Measurements from ENCODE around the gene MEOX2.

MEOX2 gene

DNA sequence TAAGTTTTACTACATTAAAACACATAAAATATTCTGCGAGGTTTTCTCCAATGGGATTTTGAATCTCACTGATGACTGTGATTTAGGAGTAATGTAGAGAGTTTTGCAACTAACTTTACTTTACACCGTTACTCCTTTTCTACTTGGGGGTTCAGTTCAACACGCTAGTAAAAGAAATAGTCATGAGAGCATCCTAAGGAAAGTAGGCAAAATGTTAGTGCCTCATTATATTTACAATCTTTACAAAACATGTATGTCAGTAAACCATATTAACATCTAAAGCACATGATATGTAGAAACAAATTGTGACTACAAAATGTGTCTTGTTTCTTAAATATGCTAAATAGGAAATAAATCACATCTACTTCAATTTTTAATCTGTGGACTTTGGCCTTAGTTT is 6.0 kb downstream of the MEOX2 start:
- DNase-seq: no peak

GRCh38 chr7:15679306-15679705 is 7.2 kb downstream of the MEOX2 start:
- DNase-seq: no peak

DNA sequence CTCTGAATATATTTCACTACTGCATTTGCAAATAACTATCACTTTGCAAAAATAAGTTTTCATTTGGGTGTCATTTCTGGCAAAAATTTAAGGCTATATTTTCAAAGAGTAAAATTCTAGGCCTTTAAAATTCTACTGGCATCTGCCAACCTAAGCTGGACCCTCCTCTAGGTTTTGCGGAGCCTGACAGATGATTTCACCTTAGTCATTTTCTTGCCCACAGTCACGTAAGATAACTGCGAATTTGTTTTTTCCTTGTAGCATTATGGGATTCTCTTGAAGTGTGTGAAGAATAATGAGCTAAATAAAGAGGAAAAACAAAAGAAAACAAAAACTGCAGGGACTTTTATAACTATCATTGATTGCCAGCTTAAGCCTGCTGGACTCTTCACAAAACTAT is 7.8 kb downstream of the MEOX2 start:
- no peak for DNase-seq

- DNase-seq: no peak
Measured at GRCh38 chr7:15675379-15675778, 11.1 kb downstream of the MEOX2 start.

DNA sequence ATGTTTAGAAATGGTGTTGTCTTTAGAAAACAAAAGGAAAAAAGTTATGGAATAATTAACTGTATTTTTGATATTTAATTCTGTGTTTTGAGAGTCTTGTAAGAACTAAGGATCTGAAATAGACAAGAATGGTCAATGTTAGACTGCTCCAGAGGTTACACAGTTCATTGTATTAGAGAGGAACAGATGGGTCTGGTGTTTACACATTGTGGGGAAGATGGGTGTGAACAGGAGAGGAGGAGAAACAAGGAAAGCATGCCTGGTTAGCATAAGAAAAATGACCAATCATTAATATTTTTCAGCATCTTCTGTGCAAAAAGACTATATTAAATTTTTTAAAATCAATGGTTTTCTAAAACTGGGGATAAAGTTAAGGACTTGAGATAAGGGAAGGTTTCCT is 11.9 kb downstream of the MEOX2 start:
- no peak for DNase-seq

DNA sequence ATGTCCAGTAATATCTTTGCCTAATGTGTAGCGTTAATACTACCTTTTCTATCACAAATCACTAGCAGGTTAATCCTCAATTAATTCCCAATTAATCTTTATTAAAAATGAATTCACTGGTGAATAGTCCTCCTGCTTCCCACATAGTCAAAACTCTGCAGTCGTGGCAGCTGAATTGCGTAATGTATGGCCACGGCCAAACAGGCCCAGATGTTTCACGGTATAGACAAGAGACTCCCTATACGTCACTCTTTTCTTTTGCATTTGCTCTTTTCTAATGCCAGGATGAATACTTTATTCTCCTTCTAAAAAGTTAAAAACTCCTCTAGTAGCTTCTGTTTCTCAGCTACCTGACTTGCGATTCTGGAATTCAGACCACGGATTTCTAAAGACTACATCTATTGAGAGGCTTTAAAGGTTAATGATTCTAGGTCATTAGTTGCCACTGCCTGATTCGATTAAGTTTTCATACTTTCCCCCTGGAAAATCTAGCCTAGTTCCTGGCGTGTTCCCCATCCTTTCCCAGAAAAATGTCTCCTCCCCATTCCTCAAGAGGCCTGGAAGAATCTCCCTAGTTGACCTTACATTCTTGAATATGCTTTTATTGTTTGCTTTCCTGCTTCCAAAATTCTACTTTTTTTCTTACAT is 16.9 kb downstream of the MEOX2 start:
- DNase-seq: no peak

- DNase-seq: no peak
Measured at GRCh38 chr7:15667991-15668390, 18.5 kb downstream of the MEOX2 start.

- DNase-seq: no peak
Measured at GRCh38 chr7:15662451-15662850, 24.0 kb downstream of the MEOX2 start.

DNA sequence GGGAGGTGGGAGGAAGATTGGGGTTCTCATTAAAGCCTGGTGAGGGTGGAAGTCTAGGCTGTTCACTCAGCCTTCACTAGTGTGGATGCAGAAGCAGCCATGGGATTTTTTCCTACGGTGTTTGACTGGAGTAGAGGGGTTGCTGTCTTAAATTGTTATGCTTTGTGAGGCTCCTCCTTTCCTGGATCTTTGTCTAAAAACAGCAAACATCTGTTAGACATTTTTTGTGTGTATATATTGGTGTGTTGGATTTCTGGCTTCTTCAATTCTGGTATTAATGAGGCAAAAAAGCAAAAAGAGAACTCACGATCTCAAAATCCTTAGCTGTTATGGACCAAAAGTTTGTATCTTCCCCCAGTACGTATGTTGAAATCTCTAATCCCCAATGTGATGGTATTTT is 28.2 kb downstream of the MEOX2 start:
- DNase-seq: no peak

DNA sequence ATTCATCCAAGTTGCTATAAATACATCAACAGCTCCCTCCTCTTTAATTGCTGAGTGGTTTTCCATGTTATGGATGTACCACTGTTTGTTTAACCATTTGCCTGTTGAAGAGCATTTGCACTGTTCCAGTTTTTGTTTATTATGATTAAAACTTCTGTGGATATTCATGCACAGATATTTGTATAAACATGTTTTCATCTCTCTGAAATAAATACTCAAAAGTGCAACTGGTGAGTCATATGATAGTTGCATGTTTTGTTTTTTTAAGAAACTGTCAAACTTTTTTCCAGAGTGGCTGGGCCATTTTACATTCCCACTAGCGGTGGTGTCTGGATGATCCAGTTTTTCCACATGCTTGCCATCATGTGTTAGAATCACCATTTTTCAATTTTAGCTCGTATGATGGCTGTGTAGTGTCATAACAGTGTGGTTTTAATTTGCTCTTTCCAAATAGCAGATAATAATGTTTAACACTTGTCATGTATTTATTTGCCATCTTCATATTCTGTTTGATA is 33.6 kb downstream of the MEOX2 start:
- DNase-seq: no peak

DNA sequence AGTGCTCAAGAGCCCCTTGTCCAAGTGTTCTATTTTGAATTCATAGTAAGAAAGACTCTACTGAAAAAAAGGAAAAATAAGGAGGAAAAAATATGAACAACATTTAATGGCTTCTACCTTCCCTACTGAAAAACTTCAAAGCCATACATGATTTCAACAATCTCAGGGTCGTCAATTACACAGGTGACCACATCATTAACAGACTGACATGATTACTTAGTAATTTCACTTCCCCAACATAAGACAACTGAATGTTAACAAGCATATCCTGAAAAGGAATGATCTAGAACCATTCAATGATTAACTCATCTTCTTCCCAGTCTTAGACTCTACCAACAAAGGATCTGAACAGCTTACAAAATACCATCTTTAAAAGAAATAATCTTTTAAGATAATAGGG is 34.8 kb downstream of the MEOX2 start:
- no peak for DNase-seq

DNA sequence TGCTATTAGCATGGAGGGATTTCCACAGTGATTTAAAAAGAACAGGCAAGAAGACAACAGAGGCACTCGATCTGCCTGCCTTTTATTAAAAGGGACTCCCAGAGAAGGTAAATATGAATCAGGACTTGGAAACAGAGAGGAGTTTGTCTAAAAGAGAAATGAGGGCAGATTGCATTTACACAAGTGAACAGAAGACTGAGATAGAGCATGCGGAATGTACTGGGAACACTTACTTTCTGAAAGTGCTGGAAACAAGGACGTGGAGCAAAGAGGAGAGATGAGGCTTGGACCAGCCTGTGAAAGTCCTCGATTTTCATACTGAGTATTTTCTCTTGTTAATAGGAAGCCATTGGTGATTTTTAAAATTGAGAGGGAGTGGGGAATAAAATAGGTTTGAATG is 35.7 kb downstream of the MEOX2 start:
- no peak for DNase-seq

- DNase-seq: no peak
Measured at GRCh38 chr7:15648461-15648961, 38.0 kb downstream of the MEOX2 start.

DNA sequence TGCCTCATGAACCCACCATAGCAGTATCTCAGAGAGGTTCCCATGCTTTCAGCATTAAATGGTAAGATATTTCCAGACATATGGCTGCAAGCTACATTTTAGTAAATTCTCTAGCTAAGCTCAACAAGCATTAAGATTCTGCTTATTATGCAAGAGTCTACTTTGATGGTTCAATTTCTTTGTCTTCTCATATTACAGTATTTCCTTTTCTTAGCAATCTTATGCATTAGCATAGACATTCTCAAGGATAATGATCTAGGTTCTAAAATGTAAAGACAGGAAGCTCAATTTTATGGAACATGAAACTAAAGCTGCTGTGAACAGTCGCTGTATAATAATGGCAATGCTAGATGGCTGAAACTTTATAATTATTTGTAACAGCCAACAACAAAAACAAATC is 39.2 kb downstream of the MEOX2 start:
- DNase-seq: no peak

- DNase-seq: peak; percentile 10
Measured at GRCh38 chr7:15643000-15643705, 43.3 kb downstream of the MEOX2 start.

DNA sequence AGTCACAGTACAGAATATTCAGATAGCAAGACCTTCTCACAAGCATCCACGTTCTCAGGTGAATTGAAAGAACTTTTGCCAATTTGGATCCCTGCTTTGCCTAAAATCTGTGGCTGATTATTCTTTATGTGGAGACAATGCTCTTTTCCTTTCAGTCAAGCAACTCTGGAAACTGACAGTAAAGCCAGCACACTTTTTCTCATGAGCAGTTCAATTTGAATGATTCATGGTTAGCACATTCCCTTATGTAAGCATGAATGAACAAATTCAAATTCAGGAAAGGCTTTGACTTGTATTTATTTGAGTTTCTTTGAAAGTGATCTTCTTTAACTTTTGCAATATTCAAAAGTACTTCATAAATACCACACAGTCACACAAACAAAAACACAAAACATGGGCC is 57.6 kb downstream of the MEOX2 start:
- no peak for DNase-seq

DNA sequence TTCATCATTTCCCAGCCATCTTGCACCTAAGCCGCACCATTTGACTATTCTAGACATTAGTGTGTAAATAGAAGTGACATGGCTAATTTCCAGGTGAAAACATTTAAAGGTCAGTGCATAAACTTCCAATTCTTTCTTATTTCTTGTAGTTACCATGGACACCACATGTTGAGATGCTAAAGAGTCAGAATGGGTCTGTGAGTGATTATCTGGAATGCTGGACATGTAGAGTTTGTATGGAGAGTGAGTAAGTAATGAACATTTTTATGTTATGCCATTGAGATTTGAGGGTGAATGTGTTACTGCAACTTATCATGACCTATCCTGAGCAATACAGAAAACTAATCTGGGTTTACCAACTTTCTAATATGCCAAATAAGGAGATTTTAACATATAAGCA is 60.4 kb downstream of the MEOX2 start:
- no peak for DNase-seq

- DNase-seq: no peak
Measured at GRCh38 chr7:15625466-15625865, 61.0 kb downstream of the MEOX2 start.

GRCh38 chr7:15621468-15621867 is 65.0 kb downstream of the MEOX2 start:
- DNase-seq: no peak

GRCh38 chr7:15620491-15621185 is 65.8 kb downstream of the MEOX2 start:
- peak; percentile 9 for DNase-seq

GRCh38 chr7:15618275-15618674 is 68.2 kb downstream of the MEOX2 start:
- DNase-seq: no peak

- DNase-seq: no peak
Measured at GRCh38 chr7:15612205-15612604, 74.3 kb downstream of the MEOX2 start.

DNA sequence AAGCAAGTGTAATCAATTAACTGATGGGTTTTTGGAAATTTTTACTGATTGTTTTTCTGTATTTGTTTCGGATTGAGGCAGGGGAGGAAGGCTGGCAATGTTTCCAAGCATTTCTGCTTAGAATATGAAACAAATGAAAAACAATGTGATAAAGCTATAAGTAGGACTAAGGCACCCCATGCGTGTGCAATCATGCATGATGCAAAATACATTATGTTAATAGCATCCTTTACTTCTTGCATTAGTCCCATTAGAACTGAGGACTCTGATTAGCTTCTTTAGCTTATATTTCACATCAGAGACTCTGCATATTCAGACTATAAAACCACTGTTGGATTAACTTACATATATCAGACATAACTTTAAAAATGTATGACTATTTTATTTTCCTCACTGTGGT is 76.0 kb downstream of the MEOX2 start:
- DNase-seq: no peak

DNA sequence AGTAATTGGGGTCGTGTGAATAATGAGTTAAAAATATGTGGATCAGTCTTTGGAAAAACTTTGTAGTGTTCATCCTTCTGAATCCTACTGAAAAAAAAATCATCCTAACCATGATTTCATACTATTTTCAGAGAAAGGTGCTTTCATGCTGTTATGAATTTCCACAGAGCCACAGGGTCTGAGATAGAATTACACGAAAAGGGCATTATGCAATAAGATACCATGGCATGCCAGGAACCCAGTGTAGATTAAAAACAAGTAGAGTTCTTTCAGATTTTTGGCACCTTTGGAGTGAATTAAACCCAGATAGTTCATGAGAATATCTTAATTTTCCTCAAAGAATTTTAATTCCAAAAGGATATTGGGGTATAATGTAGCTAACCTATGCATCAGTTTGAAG is 77.2 kb downstream of the MEOX2 start:
- DNase-seq: no peak
